Calu3 (cell line): ENCODE data around the gene FYB1. TPM values are rescaled to one million over a fixed set of nuclear protein-coding genes. Genes with fewer than 3 reads are reported as not detected.

Experiments used
- BruUV-seq: library from RNA; stranded (reverse); fragments of 400-500 nt; replicated peaks from 2 replicates; lab custom pipeline; 2021; lab: Mats Ljungman, UMichigan
- CTCF ChIA-PET: fragments of 300-600 bp; sonication (Branson Sonifier 250); formaldehyde crosslinking; loops from one replicate; lab custom pipeline; 2022; ENCODE audit warnings: antibody characterized with exemption; lab: Charles Lee
- DNase-seq: peaks from one replicate; pipeline ENCODE4 v3.0.0; 2022
- H3K27ac Mint-ChIP-seq: one replicate; pipeline ENCODE4 v1.8.0; 2022; ENCODE audit warnings: mixed read lengths; ENCODE audit not compliant: unreplicated experiment
- H3K27me3 Mint-ChIP-seq: one replicate; pipeline ENCODE4 v1.8.0; 2022; ENCODE audit warnings: mixed read lengths; ENCODE audit not compliant: unreplicated experiment
- H3K36me3 Mint-ChIP-seq: one replicate; pipeline ENCODE4 v1.8.0; 2022; ENCODE audit warnings: mild to moderate bottlenecking, moderate library complexity, mixed read lengths; ENCODE audit not compliant: insufficient read depth, unreplicated experiment
- H3K4me1 Mint-ChIP-seq: one replicate; pipeline ENCODE4 v1.8.0; 2022; ENCODE audit warnings: mild to moderate bottlenecking, low read depth, mixed read lengths; ENCODE audit not compliant: unreplicated experiment
- H3K4me3 Mint-ChIP-seq: one replicate; pipeline ENCODE4 v1.8.0; 2022; ENCODE audit warnings: mild to moderate bottlenecking, low read depth, moderate library complexity, mixed read lengths; ENCODE audit not compliant: unreplicated experiment
- H3K9me3 Mint-ChIP-seq: one replicate; pipeline ENCODE4 v1.8.0; 2022; ENCODE audit warnings: low read depth, mixed read lengths; ENCODE audit not compliant: unreplicated experiment
- CTCF ChIP-seq: fragments of 200-600 bp; IDR thresholded peaks from one replicate; pipeline ENCODE4 v1.8.0; 2022; ENCODE audit warnings: antibody characterized with exemption; ENCODE audit not compliant: unreplicated experiment
- intact Hi-C: fragments of 100-400 bp; cut with micrococcal nuclease; formaldehyde crosslinking; loops from one replicate; pipeline ENCODE4 v1.10.0; 2022; ENCODE audit not compliant: unreplicated experiment
- total RNA-seq: library from RNA; stranded (reverse); gene quantifications from 2 replicates; pipeline ENCODE4 v1.2.3, GENCODE V29; 2022

The FYB1 gene
- total RNA-seq, 1 experiment from 2014 or later, result 42.8 TPM

GRCh38 chr5:39197556-39197955 lies 21.8 kb downstream of the FYB1 start:
- H3K4me3 Mint-ChIP-seq, result no peak overlapping the region

GRCh38 chr5:39195198-39195826 lies 24.1 kb downstream of the FYB1 start:
- no peaks in the 10 kb centered on the region for H3K27me3 Mint-ChIP-seq
- intact Hi-C loops, result loop anchor here (5.0 kb wide), 1 partner anchor 48 kb away; no protein-coding TSS in a partner anchor
- no peaks in the 10 kb centered on the region for H3K9me3 Mint-ChIP-seq
- no peak overlapping the region for H3K4me3 Mint-ChIP-seq
- no peak for TF ChIP-seq CTCF
- CTCF ChIA-PET, result interaction anchor here (0.7 kb wide), 1 partner anchor 17 kb away, joined by 7 read pairs; no protein-coding TSS in a partner anchor
- DNase-seq, result no peak
- no TSS peak for BruUV-seq
- no peaks in the 10 kb centered on the region for H3K36me3 Mint-ChIP-seq
- peaks cover 59% of the 10 kb centered on the region for H3K4me1 Mint-ChIP-seq
- H3K27ac Mint-ChIP-seq, result no peak overlapping the region

More at GRCh38 chr5:39197556-39197955, 21.8 kb downstream of the FYB1 start:
- H3K27ac Mint-ChIP-seq, result peak overlapping the region; percentile 19
- no peaks in the 10 kb centered on the region for H3K27me3 Mint-ChIP-seq
- H3K9me3 Mint-ChIP-seq, result no peaks in the 10 kb centered on the region
- BruUV-seq, result no TSS peak
- CTCF ChIA-PET, result no interaction called here
- peaks cover 59% of the 10 kb centered on the region for H3K4me1 Mint-ChIP-seq
- TF ChIP-seq CTCF, result no peak
- H3K36me3 Mint-ChIP-seq, result no peaks in the 10 kb centered on the region
- intact Hi-C loops, result loop anchor here (5.0 kb wide), 1 partner anchor 50 kb away; no protein-coding TSS in a partner anchor
- no peak for DNase-seq

GRCh38 chr5:39194466-39195136 lies 24.8 kb downstream of the FYB1 start:
- no peaks in the 10 kb centered on the region for H3K9me3 Mint-ChIP-seq
- H3K27me3 Mint-ChIP-seq, result no peaks in the 10 kb centered on the region
- no peak overlapping the region for H3K27ac Mint-ChIP-seq
- H3K4me3 Mint-ChIP-seq, result no peak overlapping the region
- no peak for DNase-seq
- TF ChIP-seq CTCF, result no peak
- CTCF ChIA-PET, result interaction anchor here (0.6 kb wide), 1 partner anchor 114 kb away, joined by 4 read pairs; no protein-coding TSS in a partner anchor
- H3K36me3 Mint-ChIP-seq, result no peaks in the 10 kb centered on the region
- no TSS peak for BruUV-seq
- intact Hi-C loops, result loop anchor here (5.0 kb wide), 1 partner anchor 47 kb away; no protein-coding TSS in a partner anchor
- H3K4me1 Mint-ChIP-seq, result peaks cover 59% of the 10 kb centered on the region

- Mint-ChIP-seq H3K36me3 (no peaks in the 10 kb centered on the region), H3K4me3 (no peak overlapping the region), H3K9me3 (no peaks in the 10 kb centered on the region), H3K4me1 (peaks cover 62% of the 10 kb centered on the region), H3K27ac (no peak overlapping the region), H3K27me3 (no peaks in the 10 kb centered on the region)
- CTCF ChIA-PET, result interaction anchor here (0.6 kb wide), 1 partner anchor 114 kb away, joined by 4 read pairs; no protein-coding TSS in a partner anchor
- no TSS peak for BruUV-seq
- no peak for TF ChIP-seq CTCF
- no peak for DNase-seq
- intact Hi-C loops, result no loop called here
Measured at GRCh38 chr5:39193553-39194465, 25.6 kb downstream of the FYB1 start.
